Spleen (tissue), 7 donors: ENCODE results near the gene UBA3.
A peak's percentile ranks its signal among the peaks of the same experiment; 100 is the strongest.

ENCODE experiments used
- POLR2A ChIP-seq, 3 donors: fragments of 450-650 bp; IDR thresholded peaks; one replicate each; pipeline ENCODE4 v1.5.1; 2017; ENCODE audit warnings: antibody characterized with exemption in 3 of 3, mild to moderate bottlenecking in 1 of 3
- TF ChIP-seq, protein P1 (sequence below), 11 experiments: fragments of 200-600 bp in 7 of 11; fragments of 450-650 bp in 4 of 11; sonication (generic) in 4 of 11; IDR thresholded peaks in 8 of 11; conservative IDR thresholded peaks in 3 of 11; 1 replicate in 7 of 11; 2 replicates in 4 of 11; pipeline versions ENCODE4 v1.4.0 to v1.8.0; 2016 to 2021; ENCODE audit warnings: antibody characterized with exemption in 11 of 11, inconsistent platforms in 4 of 11, mild to moderate bottlenecking in 1 of 11
- donor health status: DM: no; HTN: no; CAD: no; lungs with moderate emphysema.
- donor health status: DM: no; HTN: no; CAD: no.
- donor health status: DM: no; HTN: no; CAD: no.

DNA sequence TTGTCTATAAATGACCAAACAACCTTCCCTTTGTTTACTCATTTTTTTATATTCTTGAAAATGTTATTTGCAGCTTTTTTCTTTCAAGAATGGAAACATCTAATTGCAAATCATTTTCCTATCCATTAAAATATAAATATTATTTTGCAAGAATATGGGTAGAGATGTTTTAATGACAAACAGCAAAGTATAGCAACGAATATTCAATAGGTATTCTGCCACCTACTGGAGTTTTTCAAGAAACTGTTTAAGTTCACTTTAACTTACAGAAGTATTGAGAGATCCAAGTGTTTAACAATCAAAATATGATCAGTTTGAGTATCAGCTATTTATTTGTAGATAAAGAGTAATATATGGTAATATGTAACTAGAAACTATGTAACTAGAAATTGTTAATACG, 59.7 kb downstream of the UBA3 start:
- no peak for TF ChIP-seq POLR2A (IDR thresholded peaks at IDR 0.05)
- TF ChIP-seq, protein P1, sequence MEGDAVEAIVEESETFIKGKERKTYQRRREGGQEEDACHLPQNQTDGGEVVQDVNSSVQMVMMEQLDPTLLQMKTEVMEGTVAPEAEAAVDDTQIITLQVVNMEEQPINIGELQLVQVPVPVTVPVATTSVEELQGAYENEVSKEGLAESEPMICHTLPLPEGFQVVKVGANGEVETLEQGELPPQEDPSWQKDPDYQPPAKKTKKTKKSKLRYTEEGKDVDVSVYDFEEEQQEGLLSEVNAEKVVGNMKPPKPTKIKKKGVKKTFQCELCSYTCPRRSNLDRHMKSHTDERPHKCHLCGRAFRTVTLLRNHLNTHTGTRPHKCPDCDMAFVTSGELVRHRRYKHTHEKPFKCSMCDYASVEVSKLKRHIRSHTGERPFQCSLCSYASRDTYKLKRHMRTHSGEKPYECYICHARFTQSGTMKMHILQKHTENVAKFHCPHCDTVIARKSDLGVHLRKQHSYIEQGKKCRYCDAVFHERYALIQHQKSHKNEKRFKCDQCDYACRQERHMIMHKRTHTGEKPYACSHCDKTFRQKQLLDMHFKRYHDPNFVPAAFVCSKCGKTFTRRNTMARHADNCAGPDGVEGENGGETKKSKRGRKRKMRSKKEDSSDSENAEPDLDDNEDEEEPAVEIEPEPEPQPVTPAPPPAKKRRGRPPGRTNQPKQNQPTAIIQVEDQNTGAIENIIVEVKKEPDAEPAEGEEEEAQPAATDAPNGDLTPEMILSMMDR (IDR thresholded peaks at IDR 0.05 in 8 of 11, conservative IDR thresholded peaks at IDR 0.05 in 3 of 11): peak in 1 of 11 experiments; percentile 21
